ENCODE results near the gene RAB20. TPM values are rescaled to one million over a fixed set of nuclear protein-coding genes. Genes with fewer than 3 reads are reported as not detected.
"Not testable (repeated sequence)": the region's sequence is repeated elsewhere in the genome, so short reads cannot be mapped to it uniquely, and the experiment has no call there.

The RAB20 gene
- total RNA-seq, 1 donor from 2014 or later: 17.7 TPM

GRCh38 chr13:110572778-110573118, 11.2 kb upstream of the RAB20 start:
- Histone ChIP-seq H3K36me3 (no peaks in the 10 kb centered on the region), H3K4me3 (no peak overlapping the region), H3K9me3 (no peaks in the 10 kb centered on the region), H3K4me1 (peaks cover 0 to 2% of the 10 kb centered on the region in 2 donors), H3K27me3 (no peaks in the 10 kb centered on the region), H3K27ac (no peak overlapping the region)
- no peak for DNase-seq (ENCODE audit: low spot score in 2 of 2)
- intact Hi-C loops (cut with DNase I): no loop called here
- TF ChIP-seq, protein P1, sequence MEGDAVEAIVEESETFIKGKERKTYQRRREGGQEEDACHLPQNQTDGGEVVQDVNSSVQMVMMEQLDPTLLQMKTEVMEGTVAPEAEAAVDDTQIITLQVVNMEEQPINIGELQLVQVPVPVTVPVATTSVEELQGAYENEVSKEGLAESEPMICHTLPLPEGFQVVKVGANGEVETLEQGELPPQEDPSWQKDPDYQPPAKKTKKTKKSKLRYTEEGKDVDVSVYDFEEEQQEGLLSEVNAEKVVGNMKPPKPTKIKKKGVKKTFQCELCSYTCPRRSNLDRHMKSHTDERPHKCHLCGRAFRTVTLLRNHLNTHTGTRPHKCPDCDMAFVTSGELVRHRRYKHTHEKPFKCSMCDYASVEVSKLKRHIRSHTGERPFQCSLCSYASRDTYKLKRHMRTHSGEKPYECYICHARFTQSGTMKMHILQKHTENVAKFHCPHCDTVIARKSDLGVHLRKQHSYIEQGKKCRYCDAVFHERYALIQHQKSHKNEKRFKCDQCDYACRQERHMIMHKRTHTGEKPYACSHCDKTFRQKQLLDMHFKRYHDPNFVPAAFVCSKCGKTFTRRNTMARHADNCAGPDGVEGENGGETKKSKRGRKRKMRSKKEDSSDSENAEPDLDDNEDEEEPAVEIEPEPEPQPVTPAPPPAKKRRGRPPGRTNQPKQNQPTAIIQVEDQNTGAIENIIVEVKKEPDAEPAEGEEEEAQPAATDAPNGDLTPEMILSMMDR (IDR thresholded peaks at IDR 0.05): no peak

DNA sequence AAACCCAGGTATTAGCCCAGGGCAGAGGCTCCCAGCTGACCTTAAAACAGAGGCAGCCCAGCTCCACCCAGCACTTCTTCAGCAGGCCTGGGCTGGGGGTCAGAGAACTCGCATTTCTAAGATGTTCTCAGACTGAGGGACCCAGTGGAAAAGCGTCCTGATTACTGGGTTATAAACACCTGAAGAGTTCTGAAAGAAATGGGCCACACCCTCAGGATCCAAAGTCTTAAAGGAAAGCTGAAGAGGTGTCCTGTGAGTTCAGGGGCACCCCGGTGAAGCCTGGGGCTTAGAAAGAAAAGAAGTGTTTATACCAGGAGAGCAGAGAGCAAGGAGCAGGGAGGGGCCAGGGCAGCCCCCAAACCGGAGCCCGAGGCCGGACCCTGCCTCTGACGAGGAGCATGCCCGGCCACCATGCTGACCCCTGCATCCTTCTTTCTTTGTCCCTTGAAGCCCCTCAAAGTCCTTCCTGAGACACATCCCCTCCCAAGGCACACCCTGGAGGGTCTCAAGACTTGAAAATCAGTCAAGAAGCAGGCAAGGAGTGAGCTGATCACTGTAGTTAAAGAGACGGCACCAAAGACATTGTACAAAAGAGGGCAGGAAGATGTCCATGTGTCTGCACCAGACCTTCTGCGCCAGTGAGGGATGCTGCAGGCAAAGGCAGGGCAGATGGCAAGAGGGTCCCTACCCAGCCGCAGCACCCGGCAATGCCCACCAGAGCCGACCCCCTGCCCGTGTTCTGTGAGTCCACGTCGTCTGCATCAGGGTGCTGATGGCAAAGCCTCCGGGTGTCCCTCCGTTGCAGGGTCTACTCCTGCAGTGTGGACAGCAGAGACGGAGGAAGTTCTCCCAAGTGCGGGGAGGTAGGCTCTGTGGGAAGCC, 10.6 kb upstream of the RAB20 start:
- H3K4me3 ChIP-seq: no peak overlapping the region
- TF ChIP-seq, protein P1 (IDR thresholded peaks at IDR 0.05): no peak
- H3K27me3 ChIP-seq: no peaks in the 10 kb centered on the region
- peaks cover 0 to 2% of the 10 kb centered on the region in 2 donors for H3K4me1 ChIP-seq
- H3K27ac ChIP-seq: no peak overlapping the region
- no peaks in the 10 kb centered on the region for H3K9me3 ChIP-seq
- intact Hi-C loops (cut with DNase I): no loop called here
- no peak for DNase-seq (ENCODE audit: low spot score in 2 of 2)
- H3K36me3 ChIP-seq: no peaks in the 10 kb centered on the region

GRCh38 chr13:110570886-110571285, 9.4 kb upstream of the RAB20 start:
- no peak for DNase-seq (ENCODE audit: low spot score in 2 of 2)
- H3K36me3 ChIP-seq: no peaks in the 10 kb centered on the region
- intact Hi-C loops (cut with DNase I): no loop called here
- H3K4me3 ChIP-seq: no peak overlapping the region
- no peak overlapping the region for H3K27ac ChIP-seq
- H3K4me1 ChIP-seq: peaks cover 0 to 2% of the 10 kb centered on the region in 2 donors
- TF ChIP-seq, protein P1 (IDR thresholded peaks at IDR 0.05): no peak
- no peaks in the 10 kb centered on the region for H3K27me3 ChIP-seq
- H3K9me3 ChIP-seq: no peaks in the 10 kb centered on the region

GRCh38 chr13:110569962-110570361, 8.4 kb upstream of the RAB20 start:
- H3K36me3 ChIP-seq; H3K9me3 ChIP-seq; H3K4me3 ChIP-seq; intact Hi-C loops (cut with DNase I); DNase-seq (ENCODE audit: low spot score in 2 of 2); H3K27ac ChIP-seq; H3K4me1 ChIP-seq; H3K27me3 ChIP-seq: not testable (repeated sequence)

DNA sequence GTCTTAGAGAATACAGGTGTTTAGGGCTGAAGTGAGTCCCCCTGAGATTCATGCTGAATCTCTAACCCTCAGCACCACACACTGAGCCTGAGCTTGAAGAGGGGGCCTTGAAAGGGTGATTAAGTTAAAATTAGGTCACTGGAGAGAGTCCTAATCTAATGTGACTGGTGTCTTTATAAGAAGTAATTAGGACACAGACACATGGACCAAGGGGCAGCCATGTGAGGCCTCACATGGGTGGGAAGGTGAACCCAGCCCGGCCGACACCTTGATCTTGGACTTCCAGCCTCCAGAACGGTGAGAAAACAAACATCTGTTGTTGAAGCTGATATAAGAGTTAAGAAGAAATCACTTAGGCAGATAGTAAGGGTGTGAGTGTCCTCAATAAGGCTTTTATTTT, 7.1 kb upstream of the RAB20 start:
- DNase-seq (ENCODE audit: low spot score in 2 of 2): no peak
- Histone ChIP-seq H3K27me3 (no peaks in the 10 kb centered on the region), H3K4me1 (no peaks in the 10 kb centered on the region), H3K36me3 (no peaks in the 10 kb centered on the region), H3K4me3 (no peak overlapping the region), H3K9me3 (no peaks in the 10 kb centered on the region), H3K27ac (no peak overlapping the region)
- intact Hi-C loops (cut with DNase I): no loop called here
- TF ChIP-seq, protein P1 (IDR thresholded peaks at IDR 0.05): no peak

DNA sequence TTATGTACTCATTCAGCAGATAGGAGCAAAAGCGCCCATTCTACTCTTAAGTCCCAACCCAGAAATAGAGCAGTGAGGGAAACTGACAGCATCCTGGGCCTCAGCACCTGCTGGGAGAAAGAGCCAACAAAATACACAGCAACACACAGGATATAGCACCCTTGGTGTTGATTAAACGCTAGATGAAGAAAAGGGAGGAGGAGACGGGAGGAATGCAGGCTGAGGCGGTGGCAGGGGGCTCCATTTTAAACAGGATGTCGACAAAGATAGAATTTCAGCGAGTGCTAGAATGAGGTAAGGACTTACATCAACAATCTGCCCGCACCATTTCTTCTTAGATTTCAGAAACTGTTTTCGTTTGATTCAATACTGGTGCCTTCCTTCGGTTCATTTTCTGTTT, 4.6 kb upstream of the RAB20 start:
- Histone ChIP-seq H3K27me3 (no peaks in the 10 kb centered on the region), H3K4me1 (peaks cover 4 to 5% of the 10 kb centered on the region in 2 donors), H3K9me3 (no peaks in the 10 kb centered on the region), H3K36me3 (no peaks in the 10 kb centered on the region), H3K4me3 (no peak overlapping the region), H3K27ac (no peak overlapping the region)
- intact Hi-C loops (cut with DNase I): no loop called here
- TF ChIP-seq, protein P1 (IDR thresholded peaks at IDR 0.05): no peak
- no peak for DNase-seq (ENCODE audit: low spot score in 2 of 2)
